WTC11 (cell line): ENCODE measurements around the gene HBZ. TPM values are rescaled to one million over a fixed set of nuclear protein-coding genes. Genes with fewer than 3 reads are reported as not detected.

ENCODE experiments used
- ATAC-seq: fragments of 200-7000 bp; cut with Tn5 transposase; 2 replicates; pipeline ENCODE4 v1.10.0; 2021; ENCODE audit warnings: mild to moderate bottlenecking, moderate library complexity
- CTCF ChIA-PET: fragments of 300-600 bp; sonication (Branson Sonifier 250); formaldehyde crosslinking; loops from one replicate; lab custom pipeline; 2021; ENCODE audit warnings: antibody characterized with exemption; lab: Charles Lee
- POLR2A ChIA-PET: fragments of 350-600 bp; sonication (Branson Sonifier 250); formaldehyde crosslinking; loops from one replicate; lab custom pipeline; 2021; ENCODE audit warnings: antibody characterized with exemption; lab: Charles Lee
- DNase-seq: peaks from one replicate; pipeline ENCODE4 v3.0.0; 2021; ENCODE audit warnings: low spot score
- H3K27ac Mint-ChIP-seq: 2 replicates; pipeline ENCODE4 v1.8.0; 2021; ENCODE audit warnings: mixed read lengths
- H3K27me3 Mint-ChIP-seq: 2 replicates; pipeline ENCODE4 v1.8.0; 2021; ENCODE audit warnings: low read depth, mild to moderate bottlenecking, moderate library complexity, mixed read lengths
- H3K36me3 Mint-ChIP-seq: 2 replicates; pipeline ENCODE4 v1.8.0; 2021; ENCODE audit warnings: mixed read lengths
- H3K4me1 Mint-ChIP-seq: 2 replicates; pipeline ENCODE4 v1.8.0; 2022; ENCODE audit warnings: mixed read lengths
- H3K4me3 Mint-ChIP-seq: 2 replicates; pipeline ENCODE4 v1.8.0; 2021; ENCODE audit warnings: mild to moderate bottlenecking, moderate library complexity, mixed read lengths
- H3K9me3 Mint-ChIP-seq: 2 replicates; pipeline ENCODE4 v1.8.0; 2021; ENCODE audit warnings: mixed read lengths
- ATF1 ChIP-seq: sonication (generic); formaldehyde crosslinking; IDR thresholded peaks from 2 replicates; pipeline ENCODE4 v1.8.1; 2023; ENCODE audit warnings: mild to moderate bottlenecking, moderate library complexity, missing genetic modification reagents
- CTCF ChIP-seq: fragments of 200-600 bp; IDR thresholded peaks from 2 replicates; pipeline ENCODE4 v1.8.0; 2022; ENCODE audit warnings: antibody characterized with exemption
- ELF4 ChIP-seq: sonication (generic); formaldehyde crosslinking; IDR thresholded peaks from 2 replicates; pipeline ENCODE4 v1.8.1; 2022; ENCODE audit warnings: low read depth, mild to moderate bottlenecking, moderate library complexity, missing genetic modification reagents
- FOXK1 ChIP-seq: sonication (generic); formaldehyde crosslinking; IDR thresholded peaks from 2 replicates; pipeline ENCODE4 v1.8.0; 2022; ENCODE audit warnings: mild to moderate bottlenecking, moderate library complexity, missing genetic modification reagents
- FOXP1 ChIP-seq: sonication (generic); formaldehyde crosslinking; IDR thresholded peaks from 2 replicates; pipeline ENCODE4 v1.8.0; 2022; ENCODE audit warnings: missing genetic modification reagents, mild to moderate bottlenecking, moderate library complexity, borderline replicate concordance
- GTF2I ChIP-seq: fragments of 250-450 bp; sonication (Bioruptor Pico); conservative IDR thresholded peaks from 2 replicates; pipeline ENCODE4 v1.4.0; 2021; ENCODE audit warnings: mild to moderate bottlenecking
- IRF2 ChIP-seq: sonication (generic); formaldehyde crosslinking; IDR thresholded peaks from 2 replicates; pipeline ENCODE4 v1.8.0; 2022; ENCODE audit warnings: low read depth, missing genetic modification reagents, borderline replicate concordance
- NFATC4 ChIP-seq: fragments of 250-450 bp; sonication (Bioruptor Pico); IDR thresholded peaks from 2 replicates; pipeline ENCODE4 v1.9.0; 2021; ENCODE audit warnings: mild to moderate bottlenecking
- NR3C1 ChIP-seq: sonication (generic); formaldehyde crosslinking; conservative IDR thresholded peaks from 2 replicates; pipeline ENCODE4 v1.8.1; 2023; ENCODE audit warnings: low read depth, mild to moderate bottlenecking, missing genetic modification reagents
- OVOL2 ChIP-seq: fragments of 250-450 bp; sonication (Bioruptor Pico); IDR thresholded peaks from 2 replicates; pipeline ENCODE4 v1.9.0; 2021; ENCODE audit warnings: mild to moderate bottlenecking, borderline replicate concordance
- SMAD3 ChIP-seq: sonication (generic); formaldehyde crosslinking; IDR thresholded peaks from 2 replicates; pipeline ENCODE4 v1.8.0; 2022; ENCODE audit warnings: missing genetic modification reagents, mild to moderate bottlenecking, borderline replicate concordance
- TEAD4 ChIP-seq: sonication (generic); formaldehyde crosslinking; IDR thresholded peaks from 2 replicates; pipeline ENCODE4 v1.8.0; 2022; ENCODE audit warnings: mild to moderate bottlenecking, missing genetic modification reagents
- TP53 ChIP-seq: sonication (generic); formaldehyde crosslinking; IDR thresholded peaks from 2 replicates; pipeline ENCODE4 v1.8.1; 2023; ENCODE audit warnings: mild to moderate bottlenecking, missing genetic modification reagents
- total RNA-seq: library from RNA; stranded (reverse); gene quantifications from 3 replicates; pipeline ENCODE4 v1.2.3, GENCODE V29; 2021
- TF ChIP-seq, protein P1 (sequence below): sonication (generic); formaldehyde crosslinking; IDR thresholded peaks from 2 replicates; pipeline ENCODE4 v1.8.1; 2023; ENCODE audit warnings: mild to moderate bottlenecking, missing genetic modification reagents, moderate library complexity
- TF ChIP-seq, protein P2 (sequence below): sonication (generic); formaldehyde crosslinking; IDR thresholded peaks from 2 replicates; pipeline ENCODE4 v1.8.1; 2023; ENCODE audit warnings: mild to moderate bottlenecking, missing genetic modification reagents, moderate library complexity

HBZ gene
- total RNA-seq, 1 experiment from 2014 or later = 0.52 TPM

GRCh38 chr16:116015-116414 lies 36.4 kb upstream of the HBZ start:
- no peak for TF ChIP-seq FOXP1
- TF ChIP-seq FOXK1 (CRISPR knock-in tag) = no peak
- CTCF ChIA-PET = interaction anchor here (1.3 to 5.6 kb wide), 4 partner anchors 9 to 43 kb away, joined by 4 to 73 read pairs (median 14); partner anchors contain the start of gene RHBDF1

DNA sequence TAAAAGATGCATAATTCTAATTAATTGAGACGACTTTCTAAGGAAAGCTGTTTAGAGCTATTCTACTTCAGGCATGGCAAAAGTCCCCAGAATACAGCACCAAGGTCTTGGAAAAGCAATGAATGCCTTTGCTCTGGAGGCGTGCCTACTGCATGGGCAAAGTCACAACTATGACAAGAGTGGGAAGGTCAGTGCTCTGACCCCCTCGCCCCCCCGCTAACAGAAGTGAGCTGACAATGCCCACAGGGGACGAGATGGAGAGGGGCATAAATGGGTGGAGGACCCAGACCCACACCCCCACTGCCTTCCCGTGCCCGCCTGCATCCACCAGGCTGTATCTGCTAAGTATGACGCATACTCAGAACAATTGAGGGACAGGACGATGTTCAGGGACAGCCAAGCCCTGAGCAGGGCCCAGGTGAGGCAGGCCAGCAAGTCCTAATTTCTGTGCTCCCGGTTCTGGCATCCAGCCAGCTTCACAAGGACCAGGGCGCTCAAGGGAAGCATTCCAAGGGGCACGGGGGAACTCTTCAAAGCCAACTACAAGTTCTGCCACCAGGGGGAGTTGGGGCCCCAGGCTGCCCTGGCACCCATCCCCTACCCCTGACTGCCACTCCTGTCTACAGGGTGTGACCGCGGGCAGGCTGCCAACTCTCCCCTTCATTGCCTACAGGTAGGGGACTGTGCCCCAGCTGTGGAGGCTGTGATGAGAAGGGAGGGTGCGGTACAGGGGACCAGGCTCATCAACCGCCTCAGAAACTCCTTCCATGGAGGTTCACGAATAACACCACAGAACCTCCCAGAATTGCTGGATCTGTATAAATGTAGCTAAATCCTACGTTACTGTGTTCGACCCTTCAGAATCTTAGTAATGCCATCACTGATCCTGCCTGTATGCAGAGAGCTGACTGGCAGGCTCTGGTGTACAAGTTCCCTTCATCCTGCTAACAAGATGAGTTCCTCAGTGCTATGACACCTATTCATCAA lies 34.8 kb upstream of the HBZ start:
- no peak overlapping the region for H3K4me3 Mint-ChIP-seq
- peak; percentile 97 for ATAC-seq
- peak; percentile 92 for TF ChIP-seq CTCF
- TF ChIP-seq, protein P1, sequence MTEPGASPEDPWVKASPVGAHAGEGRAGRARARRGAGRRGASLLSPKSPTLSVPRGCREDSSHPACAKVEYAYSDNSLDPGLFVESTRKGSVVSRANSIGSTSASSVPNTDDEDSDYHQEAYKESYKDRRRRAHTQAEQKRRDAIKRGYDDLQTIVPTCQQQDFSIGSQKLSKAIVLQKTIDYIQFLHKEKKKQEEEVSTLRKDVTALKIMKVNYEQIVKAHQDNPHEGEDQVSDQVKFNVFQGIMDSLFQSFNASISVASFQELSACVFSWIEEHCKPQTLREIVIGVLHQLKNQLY (CRISPR knock-in tag) = no peak
- TF ChIP-seq, all 79 proteins: peak for 1
- Mint-ChIP-seq H3K36me3 (peaks cover 19% of the 10 kb centered on the region), H3K4me1 (peaks cover 5% of the 10 kb centered on the region), H3K9me3 (no peaks in the 10 kb centered on the region), H3K27me3 (no peaks in the 10 kb centered on the region), H3K27ac (no peak overlapping the region)
- POLR2A ChIA-PET = interaction anchor here (0.6 kb wide), 1 partner anchor 15 kb away, joined by 3 read pairs; no protein-coding TSS in a partner anchor
- peak; percentile 84 for DNase-seq
- CTCF ChIA-PET = interaction anchor here (0.5 to 5.6 kb wide), 37 partner anchors 10 to 244 kb away, joined by 3 to 73 read pairs (median 5); partner anchors contain the start of genes AXIN1, HBM, HBQ1 and MPG

More at GRCh38 chr16:116015-116414, 36.4 kb upstream of the HBZ start:
- Mint-ChIP-seq H3K36me3 (peaks cover 31% of the 10 kb centered on the region), H3K27ac (no peak overlapping the region), H3K4me3 (no peak overlapping the region), H3K9me3 (no peaks in the 10 kb centered on the region), H3K4me1 (peaks cover 5% of the 10 kb centered on the region), H3K27me3 (no peaks in the 10 kb centered on the region)
- ATAC-seq = no peak
- no peak for DNase-seq
- POLR2A ChIA-PET = no interaction called here

DNA sequence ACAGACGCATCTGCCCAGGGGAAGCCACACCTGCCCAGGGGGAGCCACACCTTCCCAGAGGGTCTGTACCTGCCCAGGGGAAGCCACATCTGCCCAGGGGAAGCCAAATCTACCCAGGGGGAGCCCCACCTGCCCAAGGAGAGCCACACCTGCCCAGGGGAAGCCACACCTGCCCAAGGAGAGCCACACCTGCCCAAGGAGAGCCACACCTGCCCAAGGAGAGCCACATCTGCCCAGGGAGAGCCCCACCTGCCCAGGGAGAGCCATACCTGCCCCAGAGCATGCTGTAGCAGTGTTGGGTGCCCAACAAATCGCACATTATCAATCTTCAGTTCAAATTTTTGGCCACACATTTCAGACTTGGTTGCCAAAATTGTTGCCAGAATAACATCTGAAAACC lies 33.6 kb upstream of the HBZ start:
- DNase-seq = no peak
- H3K4me1 Mint-ChIP-seq = peaks cover under 1% of the 10 kb centered on the region
- CTCF ChIA-PET = interaction anchor here (1.6 to 5.6 kb wide), 11 partner anchors 9 to 243 kb away, joined by 5 to 73 read pairs (median 17); partner anchors contain the start of genes AXIN1, HBQ1 and NPRL3
- TF ChIP-seq SMAD3 (CRISPR knock-in tag) = no peak
- no peak for TF ChIP-seq OVOL2 (CRISPR knock-in tag)
- TF ChIP-seq, all 79 proteins: peak for 0
- no peak for ATAC-seq
- H3K27me3 Mint-ChIP-seq = no peaks in the 10 kb centered on the region
- no peaks in the 10 kb centered on the region for H3K9me3 Mint-ChIP-seq
- POLR2A ChIA-PET = no interaction called here
- peaks cover 15% of the 10 kb centered on the region for H3K36me3 Mint-ChIP-seq
- no peak overlapping the region for H3K4me3 Mint-ChIP-seq
- no peak overlapping the region for H3K27ac Mint-ChIP-seq

GRCh38 chr16:119295-119694 lies 33.1 kb upstream of the HBZ start:
- ChIA-PET POLR2A (no interaction called here), CTCF (interaction anchor here (1.4 to 5.6 kb wide), 3 partner anchors 14 to 233 kb away, joined by 5 to 73 read pairs (median 17); partner anchors contain the start of gene AXIN1)
- ATAC-seq = no peak
- no peak overlapping the region for H3K27ac Mint-ChIP-seq
- H3K9me3 Mint-ChIP-seq = no peaks in the 10 kb centered on the region
- peaks cover 12% of the 10 kb centered on the region for H3K36me3 Mint-ChIP-seq
- H3K4me1 Mint-ChIP-seq = no peaks in the 10 kb centered on the region
- no peaks in the 10 kb centered on the region for H3K27me3 Mint-ChIP-seq
- H3K4me3 Mint-ChIP-seq = no peak overlapping the region
- TF ChIP-seq NFATC4 (CRISPR knock-in tag) (no peak), CTCF (no peak), TEAD4 (CRISPR knock-in tag) (no peak), OVOL2 (CRISPR knock-in tag) (no peak), ATF1 (no peak), TP53 (no peak), IRF2 (CRISPR knock-in tag) (no peak), FOXP1 (no peak), GTF2I (CRISPR knock-in tag) (no peak), ELF4 (no peak), NR3C1 (CRISPR knock-in tag) (no peak)
- TF ChIP-seq, protein P2, sequence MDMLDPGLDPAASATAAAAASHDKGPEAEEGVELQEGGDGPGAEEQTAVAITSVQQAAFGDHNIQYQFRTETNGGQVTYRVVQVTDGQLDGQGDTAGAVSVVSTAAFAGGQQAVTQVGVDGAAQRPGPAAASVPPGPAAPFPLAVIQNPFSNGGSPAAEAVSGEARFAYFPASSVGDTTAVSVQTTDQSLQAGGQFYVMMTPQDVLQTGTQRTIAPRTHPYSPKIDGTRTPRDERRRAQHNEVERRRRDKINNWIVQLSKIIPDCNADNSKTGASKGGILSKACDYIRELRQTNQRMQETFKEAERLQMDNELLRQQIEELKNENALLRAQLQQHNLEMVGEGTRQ (CRISPR knock-in tag) = no peak
- no peak for DNase-seq
